Measurements from ENCODE around the gene STPG4.

STPG4 gene

DNA sequence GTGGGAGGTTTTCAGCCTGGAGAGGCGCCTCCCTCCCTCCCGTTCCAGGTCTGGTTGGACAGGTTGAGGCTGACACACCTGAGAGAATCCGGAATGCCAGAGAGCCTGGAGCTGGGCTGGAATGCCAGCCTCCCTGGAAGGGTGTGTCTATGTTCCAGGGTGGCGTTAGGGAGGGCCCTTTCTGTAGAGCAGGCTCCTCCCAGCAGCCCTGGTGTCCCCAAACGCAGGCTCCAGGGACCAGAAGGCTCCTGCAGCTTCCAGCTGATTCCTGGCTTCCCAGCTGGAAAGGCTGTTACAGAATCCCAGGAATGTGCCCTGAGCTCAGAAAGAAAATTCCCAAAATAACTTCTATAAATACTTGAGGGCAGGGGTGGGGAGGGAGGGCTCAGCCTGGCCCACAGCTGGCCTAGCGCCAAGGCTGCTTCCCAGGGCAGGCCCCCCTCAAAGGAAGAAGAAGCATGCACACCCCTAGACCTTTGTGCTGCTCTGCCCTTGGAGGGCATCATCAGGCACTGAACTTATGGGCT lies 85.4 kb downstream of the STPG4 start:
- no peak for DNase-seq

DNA sequence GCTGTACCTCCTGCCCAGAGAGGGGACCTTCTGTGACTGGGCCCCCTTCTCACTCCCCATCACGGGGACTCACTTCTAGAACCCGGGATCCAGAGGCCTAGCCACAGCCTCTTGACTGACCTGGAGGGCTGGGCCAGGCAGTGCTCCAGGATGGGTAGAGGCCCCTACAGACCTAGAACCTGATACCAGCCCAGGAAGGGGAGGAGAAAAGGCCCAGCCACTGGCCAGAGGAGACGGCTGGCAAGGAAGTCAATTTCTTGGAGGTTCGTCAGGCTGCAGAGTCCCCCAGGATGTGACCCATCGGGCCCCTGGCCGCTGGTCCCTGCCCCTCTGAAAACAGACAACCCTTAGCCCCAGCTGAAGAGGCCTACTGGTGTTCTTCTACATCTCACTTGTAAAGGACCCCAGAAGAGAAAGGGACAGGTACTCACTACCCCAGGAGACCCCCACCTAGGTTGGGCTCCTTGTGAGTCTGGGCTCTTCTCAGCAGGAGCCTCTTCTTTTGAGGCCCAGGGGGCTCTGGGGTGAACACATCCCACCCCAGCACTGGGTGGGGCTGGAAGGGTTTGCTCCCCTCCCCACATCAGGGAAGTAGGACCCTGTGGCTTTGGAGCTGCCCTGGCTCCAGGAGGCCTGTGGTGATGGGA lies 86.0 kb downstream of the STPG4 start:
- DNase-seq = no peak

DNA sequence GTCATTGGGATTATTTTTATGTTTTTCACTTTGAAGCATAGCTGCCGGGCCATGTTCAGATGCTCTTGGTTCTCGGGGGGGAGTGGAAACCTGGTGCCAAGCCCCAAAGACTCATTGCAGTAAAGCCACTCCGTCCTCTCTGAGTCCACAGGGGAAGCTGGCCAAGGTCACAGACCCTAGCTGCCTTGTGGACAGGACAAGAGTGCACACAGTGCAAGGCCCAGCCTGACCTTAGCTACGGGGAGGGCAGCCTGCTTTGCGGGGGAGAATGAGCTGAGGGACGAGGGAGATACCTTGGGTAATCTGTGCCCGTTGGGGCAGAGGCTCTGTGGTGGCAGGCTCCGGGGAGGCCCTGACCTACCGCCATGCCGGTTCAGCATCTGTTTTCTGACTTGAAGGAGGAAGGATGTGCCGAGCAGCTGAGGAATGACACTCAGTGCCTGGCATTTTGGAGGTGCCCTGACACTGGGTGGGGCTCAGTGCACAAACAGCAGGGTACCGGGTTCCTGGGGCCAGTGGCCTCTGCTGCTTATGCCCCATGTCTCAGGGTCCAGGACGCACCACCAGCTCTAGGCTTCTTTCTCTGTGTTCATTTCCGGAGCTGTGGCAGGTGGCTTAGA lies 87.2 kb downstream of the STPG4 start:
- no peak for DNase-seq

DNA sequence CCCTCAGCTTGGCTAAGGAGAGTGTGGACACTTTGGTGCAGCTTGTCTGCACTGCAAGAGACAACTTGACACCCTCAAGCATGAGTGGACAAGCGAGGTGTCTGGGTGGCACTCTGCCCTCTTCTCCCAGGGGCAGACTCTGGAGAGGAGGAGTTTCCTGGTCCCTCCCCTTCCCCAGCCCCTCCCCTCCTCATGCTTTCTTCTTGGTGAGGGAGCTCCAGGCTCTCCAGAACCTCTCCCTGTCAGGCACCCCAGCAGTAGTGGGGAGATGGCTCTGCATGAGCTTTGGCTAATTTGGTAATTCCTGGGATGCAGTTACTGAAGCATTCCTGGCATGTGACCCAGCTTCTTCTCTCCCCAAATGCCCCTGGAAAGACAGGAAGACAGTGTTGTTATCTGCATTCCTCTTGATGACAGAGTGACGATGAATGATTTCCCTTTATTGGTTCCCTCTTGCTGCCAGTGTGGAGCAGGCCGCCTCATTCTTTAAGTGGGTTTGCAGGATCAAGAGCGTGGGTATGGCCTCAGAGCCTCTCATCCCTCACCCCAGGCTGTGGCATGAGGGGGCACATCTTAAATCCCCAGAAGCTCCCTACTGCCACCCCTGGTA lies 89.2 kb downstream of the STPG4 start:
- DNase-seq = no peak

DNA sequence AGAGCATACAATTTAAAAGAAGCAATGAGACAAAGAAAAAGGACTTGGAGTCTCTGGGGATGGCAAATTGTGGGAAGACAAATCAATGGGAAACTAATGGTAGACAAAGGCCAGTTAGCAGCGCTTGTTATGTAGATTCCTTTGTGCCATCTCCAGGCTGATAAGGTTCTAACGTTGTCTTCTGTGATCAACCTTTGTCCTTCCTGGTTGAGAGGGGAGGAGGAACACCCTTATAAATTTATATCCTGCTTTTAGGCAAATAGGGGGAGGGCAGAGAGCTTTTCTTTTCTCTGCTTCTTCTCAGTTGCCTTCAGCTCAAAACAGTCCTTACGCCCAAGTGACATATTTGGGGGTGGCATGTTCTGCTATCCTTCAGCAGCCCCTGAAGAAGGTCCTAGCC lies 89.8 kb downstream of the STPG4 start:
- no peak for DNase-seq

- no peak for DNase-seq
Measured at GRCh38 chr2:47064106-47064505, 91.0 kb downstream of the STPG4 start.

- DNase-seq = no peak
Measured at GRCh38 chr2:47063538-47063930, 91.6 kb downstream of the STPG4 start.

DNA sequence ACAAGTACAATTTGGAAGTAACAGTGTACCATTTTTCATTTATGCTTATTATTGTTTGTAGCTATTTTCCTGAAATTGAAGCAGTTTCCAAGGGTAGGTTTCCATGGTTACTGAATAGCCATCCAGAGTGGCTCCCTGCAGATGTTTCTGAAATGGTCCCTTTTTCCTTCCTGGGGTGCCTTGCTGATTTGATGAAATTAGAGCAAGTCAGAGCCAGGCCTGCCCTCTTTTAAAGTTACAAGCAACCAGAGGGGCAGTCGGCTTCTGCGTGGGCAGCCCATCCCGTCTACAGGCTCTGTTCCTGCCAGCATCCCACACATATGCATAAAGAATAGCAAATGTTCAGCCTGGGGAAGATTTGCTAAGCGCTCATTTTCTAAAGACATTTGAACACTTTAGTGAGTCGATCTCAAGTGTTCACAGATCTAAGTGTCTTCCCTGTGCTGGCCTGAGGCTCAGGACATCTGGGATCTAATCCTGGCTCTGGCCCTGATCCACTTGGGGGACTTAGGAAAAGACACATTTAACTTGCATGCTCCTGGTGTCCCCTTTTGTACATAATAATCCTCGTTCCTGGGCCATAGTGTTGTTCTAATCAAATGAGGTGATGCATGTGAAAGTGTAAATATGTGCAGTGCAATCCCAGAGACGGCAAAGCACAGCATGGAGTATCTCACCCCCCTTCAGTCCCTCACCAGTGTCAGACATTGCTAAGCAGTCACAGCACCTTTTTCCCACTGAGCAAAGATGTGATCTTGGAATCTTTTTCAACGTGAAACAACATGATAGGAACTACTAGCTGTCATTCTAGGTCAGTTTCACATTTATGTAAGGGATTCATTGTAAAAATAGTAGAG lies 92.2 kb downstream of the STPG4 start:
- DNase-seq = no peak

DNA sequence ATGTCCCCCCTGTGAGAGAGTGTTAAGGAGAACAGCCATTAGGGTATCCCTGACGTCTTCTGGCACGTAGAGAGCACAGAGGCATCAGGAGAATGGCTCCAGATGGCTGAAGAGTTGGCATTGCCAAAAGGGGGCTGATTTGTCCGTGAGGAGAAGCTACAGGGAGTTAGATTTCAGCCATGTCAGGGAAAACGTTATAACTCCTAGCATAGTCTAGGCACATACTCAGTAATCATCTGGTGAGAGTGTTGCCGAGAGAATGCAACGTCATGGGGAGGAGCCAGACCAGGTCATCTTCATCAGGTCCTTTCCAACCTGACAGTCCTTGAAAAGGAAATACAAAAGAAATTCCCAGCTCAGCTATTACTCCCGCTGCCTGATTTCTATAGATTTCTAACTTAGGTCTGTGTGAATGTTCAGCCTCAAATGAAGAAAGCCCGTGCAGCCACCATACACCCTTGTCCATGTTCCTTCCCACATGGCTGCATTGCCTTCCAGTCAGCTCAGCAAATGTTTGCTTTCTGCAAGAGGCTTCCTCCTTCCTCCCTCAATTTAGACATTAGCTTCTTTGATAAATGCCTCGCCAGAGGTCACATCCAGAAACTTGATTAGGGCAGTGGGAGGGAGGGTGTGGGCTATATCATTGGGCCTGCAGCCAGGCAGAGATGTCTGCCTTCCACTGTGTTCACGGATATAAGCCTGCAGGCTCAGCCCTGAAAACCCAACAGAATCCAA lies 93.0 kb downstream of the STPG4 start:
- DNase-seq = no peak

GRCh38 chr2:47060652-47061170 lies 94.4 kb downstream of the STPG4 start:
- DNase-seq = no peak

DNA sequence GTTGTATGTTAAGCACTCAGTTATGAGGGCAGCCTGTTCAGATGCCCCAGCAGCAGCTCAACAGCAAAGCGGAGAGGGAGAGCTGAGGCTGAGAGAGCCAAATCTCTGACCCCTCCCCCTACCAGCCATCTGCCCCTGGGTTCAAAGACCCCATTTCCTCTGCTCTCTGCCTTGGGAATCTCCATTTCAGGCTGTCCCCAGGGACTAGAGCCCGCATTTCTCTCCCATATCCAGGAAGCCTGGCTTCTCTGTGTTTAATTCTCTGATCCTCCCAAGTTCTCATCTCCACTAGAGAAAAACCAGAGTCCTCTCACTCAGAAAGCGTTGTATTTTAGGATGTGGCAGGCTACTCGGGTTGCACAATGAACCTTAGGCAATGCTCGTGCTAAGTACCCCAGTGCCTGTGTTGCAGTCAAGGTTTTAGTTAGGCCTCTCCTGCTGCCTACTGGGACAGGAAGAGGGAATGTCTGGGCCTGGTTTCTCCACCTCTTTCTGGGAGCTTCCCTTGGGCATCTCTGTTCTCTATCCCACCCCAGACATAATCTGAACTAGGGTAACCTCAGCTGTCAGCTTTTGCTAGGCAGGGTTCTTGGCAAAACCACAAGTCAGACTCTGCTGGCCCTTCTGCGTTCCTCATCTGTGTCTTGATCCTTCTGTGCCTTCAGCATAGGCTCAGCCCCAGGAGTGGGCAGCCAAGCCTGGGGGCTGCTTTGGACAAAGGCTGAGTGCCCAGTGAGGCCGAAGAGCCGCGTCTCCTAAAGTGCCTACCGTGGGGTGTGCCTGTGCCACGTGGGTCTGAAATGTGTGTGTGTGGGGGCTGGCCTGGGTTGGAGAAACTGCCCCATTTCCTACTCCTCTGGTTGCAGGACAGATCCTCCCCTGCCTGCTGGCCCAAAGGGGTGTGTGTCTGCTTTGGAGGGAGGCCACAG lies 96.8 kb downstream of the STPG4 start:
- no peak for DNase-seq

DNA sequence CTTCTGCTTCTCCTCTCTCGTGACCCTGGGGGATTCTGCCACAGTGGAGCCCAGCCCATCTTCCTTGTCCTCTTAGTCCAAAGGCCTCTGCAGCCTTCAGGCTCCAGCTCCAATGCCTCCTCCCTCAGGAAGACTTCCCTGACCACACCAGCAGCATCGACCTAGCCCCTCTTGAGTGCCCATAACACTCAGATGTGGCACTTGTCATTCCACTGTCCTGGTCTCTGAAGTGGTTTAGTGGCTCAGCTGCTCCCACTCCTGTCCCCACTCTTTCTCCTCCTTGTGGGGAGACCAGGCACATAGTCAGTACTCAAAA lies 97.5 kb downstream of the STPG4 start:
- no peak for DNase-seq

- no peak for DNase-seq
Measured at GRCh38 chr2:47056868-47057686, 98.0 kb downstream of the STPG4 start.

DNA sequence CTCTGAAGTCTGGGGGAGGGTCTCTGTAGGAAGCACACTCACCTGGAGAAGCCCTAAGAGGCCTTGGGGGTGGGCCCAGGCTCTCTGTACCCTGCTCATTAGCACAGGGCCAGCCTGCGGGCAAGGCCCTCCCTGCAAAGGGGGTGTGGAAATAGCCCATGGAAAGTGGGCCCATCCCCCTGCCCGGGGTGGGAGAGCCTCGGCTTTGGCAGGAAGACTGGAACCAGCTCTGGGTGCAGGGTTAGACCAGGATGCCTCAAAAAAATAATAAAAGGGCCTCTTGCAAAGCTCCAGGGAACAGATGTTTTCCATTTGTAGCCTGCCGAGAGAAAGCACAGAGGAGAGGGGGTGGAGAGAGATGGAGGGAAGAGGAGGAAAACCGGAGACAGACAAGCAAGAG lies 98.7 kb downstream of the STPG4 start:
- DNase-seq = no peak

GRCh38 chr2:47054868-47055267 lies 100.2 kb downstream of the STPG4 start:
- no peak for DNase-seq

DNA sequence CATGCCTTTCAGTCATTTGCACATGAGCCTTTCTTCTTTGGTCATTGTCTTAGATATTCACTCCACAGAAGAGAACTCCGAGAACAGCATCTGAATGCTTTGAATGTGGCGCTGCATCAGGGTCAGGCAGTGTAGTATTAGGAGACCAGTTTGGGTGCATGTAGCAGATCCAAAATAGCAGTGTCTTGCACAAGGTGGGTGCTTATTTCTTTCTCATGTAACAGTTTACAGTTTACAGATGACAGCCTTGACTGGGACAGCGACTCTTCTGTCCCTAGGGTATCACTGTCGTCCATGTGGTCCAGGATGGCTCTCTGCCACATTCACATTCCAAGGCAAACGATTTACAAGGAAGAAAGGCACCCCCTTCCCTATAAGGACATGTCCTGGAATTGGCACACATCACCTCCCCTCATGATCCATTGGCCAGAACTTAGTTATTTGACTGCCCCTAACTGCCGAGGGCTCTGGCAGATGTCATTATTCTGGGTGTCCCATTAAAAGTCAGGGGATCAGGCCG lies 101.0 kb downstream of the STPG4 start:
- no peak for DNase-seq

GRCh38 chr2:47052847-47053246 lies 102.3 kb downstream of the STPG4 start:
- no peak for DNase-seq

- no peak for DNase-seq
Measured at GRCh38 chr2:47051562-47051961, 103.5 kb downstream of the STPG4 start.

- DNase-seq = no peak
Measured at GRCh38 chr2:47050762-47051161, 104.3 kb downstream of the STPG4 start.
